ENCODE data around the gene CEMIP2. TPM values are rescaled to one million over a fixed set of nuclear protein-coding genes. Genes with fewer than 3 reads are reported as not detected.

Gene CEMIP2
- total and polyA plus RNA-seq, 2 donors (not counting 3 experiments of a cell fraction or from before 2014, with no cell fraction given) = 41.6 to 44.3 TPM

DNA sequence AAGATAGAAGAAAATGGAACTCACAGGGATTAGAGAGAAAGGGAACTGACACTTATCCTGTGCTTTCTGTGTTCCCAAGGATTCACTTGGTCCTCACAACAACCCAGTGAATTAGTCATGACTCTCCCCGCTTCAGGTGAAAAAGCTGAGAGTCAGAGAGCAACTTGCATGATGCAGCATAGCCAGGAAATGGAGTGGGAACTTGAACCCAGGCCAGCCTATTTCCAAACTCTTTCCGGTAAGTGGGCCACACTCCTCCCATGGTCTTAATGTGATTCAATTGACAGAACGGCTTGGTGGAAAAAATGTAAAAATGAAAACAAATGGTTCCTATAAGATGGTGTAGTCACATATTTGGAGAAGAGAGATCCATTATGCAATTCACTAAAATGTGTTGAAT, 45.9 kb upstream of the CEMIP2 start:
- intact Hi-C loops (cut with micrococcal nuclease) = no loop called here
- Histone ChIP-seq H3K4me2 (ENCODE audit: insufficient read depth, low read length) (no peak overlapping the region), H3K79me2 (ENCODE audit: control insufficient read depth, insufficient read depth, low read length) (no peaks in the 10 kb centered on the region), H3K4me3 (replicated peaks in 1 of 3; ENCODE audit: insufficient read depth in 1 of 3, low read depth in 1 of 3, low read length in 3 of 3) (no peak overlapping the region), H3K9ac (replicated peaks; ENCODE audit: extremely low read depth, insufficient read depth, low read length) (no peak overlapping the region), H3K27ac (ENCODE audit: insufficient read depth, low read depth, low read length) (no peak overlapping the region), H4K20me1 (replicated peaks; ENCODE audit: control insufficient read depth, extremely low read depth, insufficient read depth, low read length) (no peaks in the 10 kb centered on the region), H3K9me3 (replicated peaks; ENCODE audit: control insufficient read depth, insufficient read depth, low read length) (no peaks in the 10 kb centered on the region), H2AFZ (ENCODE audit: low read depth, low read length) (no peak overlapping the region), H3K9me1 (replicated peaks; ENCODE audit: control insufficient read depth, extremely low read depth, insufficient read depth, low read length) (no peaks in the 10 kb centered on the region), H3K27me3 (ENCODE audit: control insufficient read depth in 2 of 2, insufficient read depth in 2 of 2, low read length in 2 of 2) (peaks cover 0 to 2% of the 10 kb centered on the region in 2 experiments), H3K36me3 (ENCODE audit: control insufficient read depth in 2 of 2, extremely low read depth in 1 of 2, insufficient read depth in 2 of 2, low read length in 2 of 2) (no peaks in the 10 kb centered on the region), H3K4me1 (ENCODE audit: control insufficient read depth, extremely low read depth, insufficient read depth, low read length) (peaks cover 4% of the 10 kb centered on the region)
- no TSS peak for BruUV-seq (replicated peaks)
- dilution Hi-C loops (cut with MboI; ENCODE audit: extremely low pct_ligation_motif_present, low sequenced_read_pairs) = no loop called here
- DNase-seq (ENCODE audit: low read depth, low spot score) (no peak), FAIRE-seq (no peak)
- ChIA-PET POLR2A (no interaction called here), CTCF (interaction anchor here (1.3 to 2.9 kb wide), 2 partner anchors 211 to 324 kb away, joined by 3 to 30 read pairs; no protein-coding TSS in a partner anchor)
- TF ChIP-seq FOS (IDR thresholded peaks at IDR 0.05; ENCODE audit: borderline replicate concordance, insufficient read depth, low read length) (no peak), POLR2A (IDR thresholded peaks at IDR 0.05; ENCODE audit: low read depth, low read length) (no peak), JUN (IDR thresholded peaks at IDR 0.05; ENCODE audit: borderline replicate concordance, insufficient read depth, insufficient read length, low read depth) (no peak), POLR2AphosphoS5 (IDR thresholded peaks at IDR 0.05; ENCODE audit: insufficient read depth, low read depth, low read length) (no peak)

DNA sequence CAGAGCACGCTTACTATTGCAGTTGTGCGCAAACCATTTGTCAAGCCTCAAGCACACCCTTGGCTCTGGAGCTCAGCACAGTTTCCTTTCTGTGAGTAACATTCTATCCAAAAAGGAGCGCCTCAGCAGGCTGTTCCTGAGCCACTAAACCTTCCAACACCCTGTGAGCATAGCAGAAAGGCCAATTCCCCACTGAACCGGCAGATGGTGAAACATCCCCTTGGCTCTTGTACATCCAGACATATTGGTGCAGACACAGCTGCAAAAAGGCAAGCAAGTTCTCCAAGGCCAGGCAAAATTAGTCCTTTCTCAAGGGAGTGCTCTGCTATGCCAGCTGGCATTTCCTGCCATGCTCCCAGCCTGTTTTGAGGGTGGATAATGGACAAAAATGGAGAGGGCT, 44.1 kb upstream of the CEMIP2 start:
- CTCF ChIA-PET = interaction anchor here (1.1 to 2.9 kb wide), 2 partner anchors 8 to 212 kb away, joined by 3 to 30 read pairs; no protein-coding TSS in a partner anchor
- intact Hi-C loops (cut with micrococcal nuclease) = no loop called here
- no peaks in the 10 kb centered on the region for H3K36me3 ChIP-seq (ENCODE audit: control insufficient read depth in 2 of 2, extremely low read depth in 1 of 2, insufficient read depth in 2 of 2, low read length in 2 of 2)
- no peak for FAIRE-seq
- H3K27ac ChIP-seq (ENCODE audit: insufficient read depth, low read depth, low read length) = no peak overlapping the region
- H3K4me3 ChIP-seq (replicated peaks in 1 of 3; ENCODE audit: insufficient read depth in 1 of 3, low read depth in 1 of 3, low read length in 3 of 3) = no peak overlapping the region
- H4K20me1 ChIP-seq (replicated peaks; ENCODE audit: control insufficient read depth, extremely low read depth, insufficient read depth, low read length) = no peaks in the 10 kb centered on the region
- BruUV-seq (replicated peaks) = no TSS peak
- DNase-seq (ENCODE audit: low read depth, low spot score) = no peak
- no peak overlapping the region for H3K4me2 ChIP-seq (ENCODE audit: insufficient read depth, low read length)
- H3K27me3 ChIP-seq (ENCODE audit: control insufficient read depth in 2 of 2, insufficient read depth in 2 of 2, low read length in 2 of 2) = peaks cover 2 to 3% of the 10 kb centered on the region in 2 experiments
- dilution Hi-C loops (cut with MboI; ENCODE audit: extremely low pct_ligation_motif_present, low sequenced_read_pairs) = no loop called here
- H3K9me3 ChIP-seq (replicated peaks; ENCODE audit: control insufficient read depth, insufficient read depth, low read length) = no peaks in the 10 kb centered on the region
- TF ChIP-seq, protein P1, sequence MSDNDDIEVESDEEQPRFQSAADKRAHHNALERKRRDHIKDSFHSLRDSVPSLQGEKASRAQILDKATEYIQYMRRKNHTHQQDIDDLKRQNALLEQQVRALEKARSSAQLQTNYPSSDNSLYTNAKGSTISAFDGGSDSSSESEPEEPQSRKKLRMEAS (IDR thresholded peaks at IDR 0.05; ENCODE audit: insufficient read depth, insufficient read length) = no peak
- TF ChIP-seq FOS (IDR thresholded peaks at IDR 0.05; ENCODE audit: borderline replicate concordance, insufficient read depth, low read length) = no peak
- no peaks in the 10 kb centered on the region for H3K79me2 ChIP-seq (ENCODE audit: control insufficient read depth, insufficient read depth, low read length)
- no peaks in the 10 kb centered on the region for H3K9me1 ChIP-seq (replicated peaks; ENCODE audit: control insufficient read depth, extremely low read depth, insufficient read depth, low read length)
- POLR2A ChIA-PET = no interaction called here
- H3K9ac ChIP-seq (replicated peaks; ENCODE audit: extremely low read depth, insufficient read depth, low read length) = no peak overlapping the region
- no peak overlapping the region for H2AFZ ChIP-seq (ENCODE audit: low read depth, low read length)
- H3K4me1 ChIP-seq (ENCODE audit: control insufficient read depth, extremely low read depth, insufficient read depth, low read length) = peaks cover 3% of the 10 kb centered on the region
